Prostate gland (tissue), 2 donors: Measurements from ENCODE around the gene SAMM50.

Source experiments
- POLR2A ChIP-seq: fragments of 450-650 bp; IDR thresholded peaks from one replicate; pipeline ENCODE4 v1.6.1; 2016; ENCODE audit warnings: antibody characterized with exemption, mild to moderate bottlenecking
- POLR2AphosphoS5 ChIP-seq: sonication (generic); formaldehyde crosslinking; IDR thresholded peaks from one replicate; pipeline ENCODE4 v1.6.1; 2017; ENCODE audit warnings: antibody characterized with exemption
- TF ChIP-seq, protein P1 (sequence below), 4 experiments: fragments of 200-600 bp in 2 of 4; fragments of 450-650 bp in 2 of 4; sonication (generic) in 2 of 4; IDR thresholded peaks; 1 replicate in 3 of 4; 2 replicates in 1 of 4; pipeline ENCODE4 v1.5.1; 2016 to 2019; ENCODE audit warnings: antibody characterized with exemption in 4 of 4, mild to moderate bottlenecking in 2 of 4, moderate library complexity in 2 of 4

DNA sequence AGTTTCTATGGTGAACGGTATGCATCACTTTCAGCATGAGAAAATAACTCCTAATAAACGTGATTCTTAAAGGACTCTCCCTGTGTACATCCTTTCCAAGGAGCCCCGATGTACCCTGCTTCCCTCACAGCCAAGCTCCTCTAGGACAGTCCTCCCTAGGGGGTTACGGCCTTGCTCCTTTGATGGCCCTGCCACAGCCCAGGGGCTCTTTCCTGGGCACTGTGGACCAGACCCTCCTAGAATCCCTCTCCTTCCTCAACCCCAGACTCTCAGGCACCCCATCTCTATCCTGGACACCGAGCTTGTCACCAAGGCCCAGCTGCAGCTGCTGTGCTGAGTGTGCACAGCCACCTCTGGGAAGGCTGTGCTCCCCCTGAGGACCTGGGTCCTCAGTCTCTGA, 3.9 kb upstream of the SAMM50 start:
- TF ChIP-seq, protein P1, sequence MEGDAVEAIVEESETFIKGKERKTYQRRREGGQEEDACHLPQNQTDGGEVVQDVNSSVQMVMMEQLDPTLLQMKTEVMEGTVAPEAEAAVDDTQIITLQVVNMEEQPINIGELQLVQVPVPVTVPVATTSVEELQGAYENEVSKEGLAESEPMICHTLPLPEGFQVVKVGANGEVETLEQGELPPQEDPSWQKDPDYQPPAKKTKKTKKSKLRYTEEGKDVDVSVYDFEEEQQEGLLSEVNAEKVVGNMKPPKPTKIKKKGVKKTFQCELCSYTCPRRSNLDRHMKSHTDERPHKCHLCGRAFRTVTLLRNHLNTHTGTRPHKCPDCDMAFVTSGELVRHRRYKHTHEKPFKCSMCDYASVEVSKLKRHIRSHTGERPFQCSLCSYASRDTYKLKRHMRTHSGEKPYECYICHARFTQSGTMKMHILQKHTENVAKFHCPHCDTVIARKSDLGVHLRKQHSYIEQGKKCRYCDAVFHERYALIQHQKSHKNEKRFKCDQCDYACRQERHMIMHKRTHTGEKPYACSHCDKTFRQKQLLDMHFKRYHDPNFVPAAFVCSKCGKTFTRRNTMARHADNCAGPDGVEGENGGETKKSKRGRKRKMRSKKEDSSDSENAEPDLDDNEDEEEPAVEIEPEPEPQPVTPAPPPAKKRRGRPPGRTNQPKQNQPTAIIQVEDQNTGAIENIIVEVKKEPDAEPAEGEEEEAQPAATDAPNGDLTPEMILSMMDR (IDR thresholded peaks at IDR 0.05) = no peak
- TF ChIP-seq POLR2A (no peak), POLR2AphosphoS5 (no peak)
